HG03442 (cell line): ENCODE measurements around the gene TPK1.
"Not testable (repeated sequence)": the region's sequence is repeated elsewhere in the genome, so short reads cannot be mapped to it uniquely, and the experiment has no call there.

ENCODE experiments used
- ATAC-seq: cut with Tn5 transposase; IDR thresholded peaks from one replicate; pipeline ENCODE4 v1.9.1; 2021; ENCODE audit warnings: mild to moderate bottlenecking, moderate library complexity; ENCODE audit not compliant: unreplicated experiment

TPK1 gene

GRCh38 chr7:144649120-144649519, 186.7 kb downstream of the TPK1 start:
- ATAC-seq, result peak; percentile 77

- ATAC-seq, result no peak
These were observed 194.3 kb downstream of the TPK1 start for GRCh38 chr7:144641389-144642044.

GRCh38 chr7:144632724-144633123, 203.1 kb downstream of the TPK1 start:
- no peak for ATAC-seq

GRCh38 chr7:144629598-144629997, 206.3 kb downstream of the TPK1 start:
- no peak for ATAC-seq

GRCh38 chr7:144629011-144629410, 206.8 kb downstream of the TPK1 start:
- no peak for ATAC-seq

GRCh38 chr7:144628176-144628575, 207.7 kb downstream of the TPK1 start:
- ATAC-seq, result no peak

GRCh38 chr7:144622745-144623144, 213.1 kb downstream of the TPK1 start:
- ATAC-seq, result no peak

GRCh38 chr7:144606261-144606660, 229.6 kb downstream of the TPK1 start:
- no peak for ATAC-seq

- no peak for ATAC-seq
These were observed 238.9 kb downstream of the TPK1 start for GRCh38 chr7:144596953-144597352.

- ATAC-seq, result no peak
These were observed 241.3 kb downstream of the TPK1 start for GRCh38 chr7:144594580-144594979.

GRCh38 chr7:144588559-144589051, 247.2 kb downstream of the TPK1 start:
- no peak for ATAC-seq

GRCh38 chr7:144587701-144588100, 248.2 kb downstream of the TPK1 start:
- no peak for ATAC-seq

- no peak for ATAC-seq
These were observed 251.1 kb downstream of the TPK1 start for GRCh38 chr7:144584726-144585125.

GRCh38 chr7:144579687-144580086, 256.2 kb downstream of the TPK1 start:
- ATAC-seq, result no peak

- no peak for ATAC-seq
These were observed 260.4 kb downstream of the TPK1 start for GRCh38 chr7:144575456-144575855.

GRCh38 chr7:144574753-144575152, 261.1 kb downstream of the TPK1 start:
- ATAC-seq, result not testable (repeated sequence)

GRCh38 chr7:144568233-144568632, 267.6 kb downstream of the TPK1 start:
- ATAC-seq, result no peak

GRCh38 chr7:144565586-144565985, 270.3 kb downstream of the TPK1 start:
- ATAC-seq, result no peak

GRCh38 chr7:144549861-144550260, 286.0 kb downstream of the TPK1 start:
- no peak for ATAC-seq

GRCh38 chr7:144548556-144548955, 287.3 kb downstream of the TPK1 start:
- ATAC-seq, result no peak

GRCh38 chr7:144547888-144548287, 288.0 kb downstream of the TPK1 start:
- ATAC-seq, result no peak

GRCh38 chr7:144546782-144547181, 289.1 kb downstream of the TPK1 start:
- no peak for ATAC-seq

GRCh38 chr7:144545330-144545729, 290.5 kb downstream of the TPK1 start:
- no peak for ATAC-seq
